Right atrium auricular region (tissue), 2 donors: Measurements from ENCODE around the gene ERN1. TPM values are rescaled to one million over a fixed set of nuclear protein-coding genes. Genes with fewer than 3 reads are reported as not detected.
"Not testable (repeated sequence)": the region's sequence is repeated elsewhere in the genome, so short reads cannot be mapped to it uniquely, and the experiment has no call there.

Experiments used
- DNase-seq: peaks from one replicate; pipeline ENCODE4 v3.0.0-alpha.2; 2019; ENCODE audit warnings: low spot score
- H3K27ac ChIP-seq, 2 donors: fragments of 200-600 bp; sonication (generic); 1 replicate in 1 of 2; 2 replicates in 1 of 2; pipeline ENCODE4 v1.5.1; 2016 to 2019
- H3K27me3 ChIP-seq, 2 donors: fragments of 200-600 bp; sonication (generic); one replicate each; pipeline versions ENCODE4 v1.5.1 to v1.6.0; 2017 to 2019
- H3K36me3 ChIP-seq: fragments of 200-600 bp; sonication (generic); one replicate; pipeline ENCODE4 v1.5.1; 2016
- H3K4me1 ChIP-seq, 2 donors: fragments of 200-600 bp; sonication (generic); one replicate each; pipeline versions ENCODE4 v1.5.1 to v1.6.0; 2017 to 2019
- H3K4me3 ChIP-seq, 2 donors: fragments of 200-600 bp; sonication (generic); 1 replicate in 1 of 2; 2 replicates in 1 of 2; pipeline ENCODE4 v1.5.1; 2017 to 2019; ENCODE audit warnings: mild to moderate bottlenecking in 1 of 2, moderate library complexity in 1 of 2
- H3K9me3 ChIP-seq, 2 donors: fragments of 200-600 bp; sonication (generic); one replicate each; pipeline ENCODE4 v1.5.1; 2019
- CTCF ChIP-seq, 2 donors: fragments of 200-600 bp; sonication (generic); IDR thresholded peaks; one replicate each; pipeline ENCODE4 v1.5.1; 2019; ENCODE audit warnings: antibody characterized with exemption in 2 of 2
- total RNA-seq, 2 donors: library from RNA; depleted of rRNA; stranded (reverse); fragments of >200 nt; gene quantifications; one replicate each; pipeline ENCODE4 v1.1.0, GENCODE V29; 2016

ERN1 gene
- total RNA-seq, 2 donors from 2014 or later = 7.0 to 11.9 TPM

- Histone ChIP-seq H3K4me3 (peak within 1 kb of the TSS; percentile 35 to 54), H3K27ac (peak within 1 kb of the TSS; percentile 71 to 88), H3K27me3 (no peaks in the 10 kb centered on the region), H3K9me3 (no peaks in the 10 kb centered on the region), H3K4me1 (peaks cover 0 to 16% of the 10 kb centered on the region in 2 donors), H3K36me3 (no peaks in the 10 kb centered on the region)
- TF ChIP-seq CTCF (IDR thresholded peaks at IDR 0.05) = peak in 1 of 2 donors; percentile 9
- DNase-seq = no peak
Observed at GRCh38 chr17:64020056-64020766, 109.7 kb downstream of the ERN1 start, which contains the start of gene ICAM2. Gene ICAM2 (minus strand): TSS chr17:64020633. CDS start chr17:64006691, 13,942 bp downstream.

- H3K36me3 ChIP-seq, H3K27me3 ChIP-seq, DNase-seq, H3K9me3 ChIP-seq: not testable (repeated sequence)
- Histone ChIP-seq H3K27ac (peak overlapping the region; percentile 71 to 88), H3K4me3 (peak overlapping the region; percentile 35 to 54), H3K4me1 (peaks cover 0 to 15% of the 10 kb centered on the region in 2 donors)
Observed at GRCh38 chr17:64019551-64019961, 110.4 kb downstream of the ERN1 start.

- H3K36me3 ChIP-seq = no peaks in the 10 kb centered on the region
- H3K27me3 ChIP-seq = no peaks in the 10 kb centered on the region
- DNase-seq = no peak
- no peaks in the 10 kb centered on the region for H3K9me3 ChIP-seq
- TF ChIP-seq CTCF (IDR thresholded peaks at IDR 0.05) = peak in 1 of 2 donors; percentile 34
- H3K4me1 ChIP-seq = peaks cover 0 to 15% of the 10 kb centered on the region in 2 donors
- no peak overlapping the region for H3K4me3 ChIP-seq
- peak overlapping the region; percentile 26 to 33 for H3K27ac ChIP-seq
Observed at GRCh38 chr17:64017381-64017980, 112.5 kb downstream of the ERN1 start.

GRCh38 chr17:64016974-64017373 lies 113.0 kb downstream of the ERN1 start:
- no peak for TF ChIP-seq CTCF (IDR thresholded peaks at IDR 0.05)
- H3K4me1 ChIP-seq = peaks cover 0 to 15% of the 10 kb centered on the region in 2 donors
- peak overlapping the region; percentile 33 to 50 for H3K27ac ChIP-seq
- no peaks in the 10 kb centered on the region for H3K36me3 ChIP-seq
- H3K4me3 ChIP-seq = no peak overlapping the region
- no peaks in the 10 kb centered on the region for H3K9me3 ChIP-seq
- no peak for DNase-seq
- H3K27me3 ChIP-seq = no peaks in the 10 kb centered on the region

- Histone ChIP-seq H3K9me3 (no peaks in the 10 kb centered on the region), H3K27me3 (no peaks in the 10 kb centered on the region), H3K27ac (peak overlapping the region; percentile 33 to 50), H3K36me3 (no peaks in the 10 kb centered on the region), H3K4me3 (no peak overlapping the region), H3K4me1 (peaks cover 0 to 15% of the 10 kb centered on the region in 2 donors)
- TF ChIP-seq CTCF (IDR thresholded peaks at IDR 0.05) = peak in 1 of 2 donors; percentile 53
- DNase-seq = no peak
Observed at GRCh38 chr17:64016231-64016784, 113.6 kb downstream of the ERN1 start.

- Histone ChIP-seq H3K4me3 (no peak overlapping the region), H3K36me3 (no peaks in the 10 kb centered on the region), H3K27ac (peak overlapping the region in 1 of 2 donors; percentile 12), H3K27me3 (no peaks in the 10 kb centered on the region), H3K4me1 (peaks cover 0 to 15% of the 10 kb centered on the region in 2 donors), H3K9me3 (no peaks in the 10 kb centered on the region)
- no peak for TF ChIP-seq CTCF (IDR thresholded peaks at IDR 0.05)
- DNase-seq = no peak
Observed at GRCh38 chr17:64015447-64015846, 114.5 kb downstream of the ERN1 start.
